HCT116 (cell line): ENCODE data around the gene CD207. TPM values are rescaled to one million over a fixed set of nuclear protein-coding genes. Genes with fewer than 3 reads are reported as not detected.

Experiments used
- ATAC-seq: fragments of 200-7000 bp; cut with Tn5 transposase; 2 replicates; pipeline ENCODE4 v1.9.1; 2020; ENCODE audit warnings: mild to moderate bottlenecking, moderate library complexity
- BruUV-seq: library from RNA; stranded (reverse); fragments of 400-500 nt; replicated peaks from 2 replicates; lab custom pipeline; 2021; lab: Mats Ljungman, UMichigan
- CTCF ChIA-PET: fragments of 300-600 bp; sonication (Branson Sonifier 250); formaldehyde crosslinking; loops from one replicate; lab custom pipeline; 2021; ENCODE audit warnings: antibody characterized with exemption; lab: Charles Lee
- POLR2A ChIA-PET: fragments of 300-600, 350-600 bp; sonication (Branson Sonifier 250); formaldehyde crosslinking; loops from one replicate; lab custom pipeline; 2021; ENCODE audit warnings: antibody characterized with exemption; lab: Charles Lee
- RAD21 ChIA-PET, 2 experiments: fragments of 300-600 bp; sonication (Branson Sonifier 250); formaldehyde crosslinking; loops; one replicate each; lab custom pipeline; 2023; ENCODE audit warnings: low total read pairs in 2 of 2; ENCODE audit not compliant: uncharacterized antibody in 2 of 2, unreplicated experiment in 2 of 2, low non-redundant PET in 1 of 2; lab: Charles Lee
- DNase-seq: peaks from one replicate; pipeline ENCODE4 v3.0.0-alpha.2; 2010; ENCODE audit warnings: low read depth, low spot score
- H2AFZ ChIP-seq: fragments of 200-600 bp; shearing (Covaris generic), sonication (generic); 2 replicates; pipeline ENCODE4 v1.6.1; 2017; ENCODE audit warnings: low read depth, mixed run types, mixed read lengths, antibody characterized with exemption, low read length; ENCODE audit not compliant: poor library complexity, severe bottlenecking
- H3K27ac ChIP-seq: 2 replicates; pipeline ENCODE4 v1.5.1; 2012; ENCODE audit warnings: low read depth, low read length
- H3K27me3 ChIP-seq: fragments of 200-600 bp; sonication (generic); 2 replicates; pipeline ENCODE4 v1.6.1; 2016; ENCODE audit warnings: mixed run types, low read length, mixed read lengths; ENCODE audit not compliant: insufficient read depth
- H3K36me3 ChIP-seq, 2 experiments: fragments of 200-500 bp in 1 of 2; fragments of 200-600 bp in 1 of 2; sonication (Bioruptor generic) in 1 of 2; sonication (generic) in 1 of 2; 2 replicates each; pipeline versions ENCODE4 v1.5.1 to v1.6.1; 2014 to 2016; ENCODE audit warnings: low read length in 2 of 2, inconsistent platforms in 1 of 2, mixed read lengths in 1 of 2, mixed run types in 1 of 2; ENCODE audit not compliant: insufficient read depth in 2 of 2, control insufficient read depth in 1 of 2
- H3K4me1 ChIP-seq, 2 experiments: fragments of 200-600 bp in 1 of 2; sonication (generic) in 1 of 2; 2 replicates each; pipeline versions ENCODE4 v1.5.1 to v1.6.1; 2012 to 2017; ENCODE audit warnings: low read length in 2 of 2, inconsistent platforms in 1 of 2, mild to moderate bottlenecking in 1 of 2, mixed read lengths in 1 of 2, mixed run types in 1 of 2, moderate library complexity in 1 of 2; ENCODE audit not compliant: insufficient read depth in 2 of 2, control insufficient read depth in 1 of 2
- H3K4me2 ChIP-seq: fragments of 200-600 bp; sonication (generic); 2 replicates; pipeline ENCODE4 v1.6.1; 2017; ENCODE audit warnings: mixed run types, low read length, mixed read lengths
- H3K4me3 ChIP-seq, 2 experiments: fragments of 200-600 bp in 1 of 2; sonication (generic) in 1 of 2; replicated peaks in 1 of 2; 2 replicates each; pipeline ENCODE4 v1.5.1; 2011 to 2016; ENCODE audit warnings: low read length in 2 of 2, control low read depth in 1 of 2, low read depth in 1 of 2, mild to moderate bottlenecking in 1 of 2, mixed read lengths in 1 of 2, mixed run types in 1 of 2
- H3K79me2 ChIP-seq: fragments of 200-600 bp; sonication (generic); 2 replicates; pipeline ENCODE4 v1.6.1; 2017; ENCODE audit warnings: mild to moderate bottlenecking, mixed run types, low read length, moderate library complexity, mixed read lengths; ENCODE audit not compliant: insufficient read depth
- H3K9ac ChIP-seq: fragments of 200-600 bp; sonication (generic); 2 replicates; pipeline ENCODE4 v1.6.1; 2016; ENCODE audit warnings: low read length, mixed read lengths
- H3K9me2 ChIP-seq: fragments of 200-600 bp; sonication (generic), shearing (Covaris generic); 2 replicates; pipeline ENCODE4 v1.6.1; 2017; ENCODE audit warnings: mixed run types, mild to moderate bottlenecking, moderate library complexity; ENCODE audit not compliant: insufficient read depth
- H3K9me3 ChIP-seq, 2 experiments: fragments of 200-500 bp in 1 of 2; fragments of 200-600 bp in 1 of 2; sonication (Bioruptor generic) in 1 of 2; sonication (generic) in 1 of 2; 2 replicates each; pipeline ENCODE4 v1.6.1; 2014 to 2017; ENCODE audit warnings: low read length in 2 of 2, mixed read lengths in 2 of 2, inconsistent platforms in 1 of 2, low read depth in 1 of 2, mild to moderate bottlenecking in 1 of 2, mixed run types in 1 of 2, moderate library complexity in 1 of 2; ENCODE audit not compliant: control insufficient read depth in 1 of 2, insufficient read depth in 1 of 2
- H4K20me1 ChIP-seq: fragments of 200-600 bp; sonication (generic), shearing (Covaris generic); 2 replicates; pipeline ENCODE4 v1.6.1; 2017; ENCODE audit warnings: mixed run types, mild to moderate bottlenecking, moderate library complexity; ENCODE audit not compliant: insufficient read depth
- EZH2phosphoT487 ChIP-seq: fragments of 200-600 bp; IDR thresholded peaks from 2 replicates; pipeline ENCODE4 v1.6.1; 2018; ENCODE audit warnings: antibody characterized with exemption, borderline replicate concordance
- POLR2AphosphoS5 ChIP-seq: IDR thresholded peaks from 2 replicates; pipeline ENCODE4 v1.6.1; 2011; ENCODE audit warnings: mild to moderate bottlenecking, low read depth, low read length, moderate library complexity
- SRF ChIP-seq: IDR thresholded peaks from 2 replicates; pipeline ENCODE4 v1.6.1; 2012; ENCODE audit warnings: low read depth
- ZFX ChIP-seq: fragments of 450-650 bp; IDR thresholded peaks from 2 replicates; pipeline ENCODE4 v1.6.1; 2017
- ZNF274 ChIP-seq: fragments of 200-500 bp; sonication (Bioruptor generic); IDR thresholded peaks from 2 replicates; pipeline ENCODE4 v1.6.1; 2014; ENCODE audit warnings: mild to moderate bottlenecking, low read depth, low read length, inconsistent platforms
- intact Hi-C: fragments of 100-400 bp; cut with micrococcal nuclease; formaldehyde crosslinking; loops from 2 replicates; pipeline ENCODE4 v1.10.0; 2022
- total RNA-seq: library from RNA; stranded (reverse); gene quantifications from one replicate; pipeline ENCODE4 v1.2.1, GENCODE V29; 2021; ENCODE audit not compliant: unreplicated experiment

Gene CD207
- total RNA-seq, 1 experiment from 2014 or later: not detected

DNA sequence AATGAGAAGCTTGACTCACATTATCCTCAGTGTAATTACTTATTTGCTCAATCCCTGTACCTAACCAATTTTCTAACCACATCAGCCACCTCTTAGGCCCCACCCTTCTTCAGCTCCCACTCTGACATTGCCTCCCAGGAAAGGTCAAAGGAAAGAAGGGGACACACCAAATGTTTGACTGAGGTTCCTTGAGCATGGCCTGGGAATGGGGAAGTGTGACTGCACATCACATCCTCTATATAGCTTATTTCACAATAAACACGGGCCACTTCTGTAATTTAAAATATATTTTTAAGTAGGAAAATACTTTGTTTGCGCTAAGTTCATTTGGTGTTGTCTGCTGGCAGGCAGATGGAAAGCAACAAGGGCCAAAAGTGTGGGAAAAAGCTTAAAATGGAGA is 42.2 kb downstream of the CD207 start:
- peaks cover 0 to 8% of the 10 kb centered on the region in 2 experiments; a peak in 2 of 4 replicates for H3K4me1 ChIP-seq
- H3K36me3 ChIP-seq: no peaks in the 10 kb centered on the region
- POLR2A ChIA-PET: no interaction called here
- H2AFZ ChIP-seq: no peak overlapping the region
- no peak overlapping the region for H3K4me3 ChIP-seq
- BruUV-seq: no TSS peak
- H3K9ac ChIP-seq: no peak overlapping the region
- RAD21 ChIA-PET: no interaction called here
- H3K4me2 ChIP-seq: no peak overlapping the region
- intact Hi-C loops: no loop called here
- DNase-seq (no peak), ATAC-seq (no peak)
- no peaks in the 10 kb centered on the region for H4K20me1 ChIP-seq
- CTCF ChIA-PET: no interaction called here
- H3K9me2 ChIP-seq: no peaks in the 10 kb centered on the region
- H3K27me3 ChIP-seq: no peaks in the 10 kb centered on the region
- no peaks in the 10 kb centered on the region for H3K79me2 ChIP-seq
- no peak for TF ChIP-seq POLR2AphosphoS5
- no peak for TF ChIP-seq SRF
- TF ChIP-seq EZH2phosphoT487: no peak
- no peaks in the 10 kb centered on the region for H3K9me3 ChIP-seq
- H3K27ac ChIP-seq: no peak overlapping the region

GRCh38 chr2:70790136-70790828 is 45.3 kb downstream of the CD207 start, which contains the start of gene FIGLA:
Gene FIGLA (minus strand): TSS chr2:70790643. CDS start chr2:70790638, 5 bp downstream.
- Histone ChIP-seq H3K9me3 (no peaks in the 10 kb centered on the region), H3K79me2 (no peaks in the 10 kb centered on the region), H3K36me3 (no peaks in the 10 kb centered on the region), H3K4me2 (peak within 1 kb of the TSS; percentile 80), H2AFZ (peak within 1 kb of the TSS; percentile 87), H3K27ac (no peak within 1 kb of the TSS), H3K4me1 (peaks cover 0 to 8% of the 10 kb centered on the region in 2 experiments; a peak in 2 of 4 replicates), H3K27me3 (no peaks in the 10 kb centered on the region), H3K9me2 (no peaks in the 10 kb centered on the region), H3K4me3 (peak within 1 kb of the TSS; percentile 3 to 42; a peak in 3 of 4 replicates), H4K20me1 (no peaks in the 10 kb centered on the region), H3K9ac (no peak within 1 kb of the TSS)
- POLR2A ChIA-PET: no interaction called here
- TF ChIP-seq ZNF274: no peak
- TF ChIP-seq ZFX: no peak
- no TSS peak for BruUV-seq
- intact Hi-C loops: no loop called here
- RAD21 ChIA-PET: interaction anchor here in 1 of 2 experiments (0.6 kb wide), 1 partner anchor 48 kb away, joined by 3 read pairs; no protein-coding TSS in a partner anchor
- CTCF ChIA-PET: interaction anchor here (1.4 kb wide), 1 partner anchor 158 kb away, joined by 4 read pairs; no protein-coding TSS in a partner anchor
- ATAC-seq (no peak), DNase-seq (no peak)
